ENCODE results near the gene EEIG1. TPM values are rescaled to one million over a fixed set of nuclear protein-coding genes. Genes with fewer than 3 reads are reported as not detected.

The EEIG1 gene
- total and polyA plus RNA-seq, 9 of the 15 experiments (the other 6 are each of a cell fraction or from before 2014, with no cell fraction given), result 0.17 to 16.7 (median 3.6) TPM

GRCh38 chr9:127937388-127938297 lies 43.1 kb downstream of the EEIG1 start, which contains the start of gene DPM2:
Gene DPM2 (minus strand): TSS chr9:127937854. CDS start chr9:127937820, 34 bp downstream.
- Histone ChIP-seq H3K9ac (ENCODE audit: insufficient read depth in 1 of 2, low read depth in 2 of 2, low read length in 2 of 2) (peak within 1 kb of the TSS; percentile 89 to 96), H3K9me1 (ENCODE audit: control insufficient read depth, insufficient read depth, low read length) (peaks cover 3% of the 10 kb centered on the region), H2AFZ (ENCODE audit: low read depth, low read length) (peak within 1 kb of the TSS; percentile 93), H3K27ac (ENCODE audit: extremely low read depth, low read depth, low read length) (peak within 1 kb of the TSS; percentile 88), H3K27me3 (ENCODE audit: control insufficient read depth in 2 of 2, insufficient read depth in 2 of 2, low read length in 2 of 2) (no peaks in the 10 kb centered on the region), H4K20me1 (replicated peaks; ENCODE audit: control insufficient read depth, insufficient read depth, low read length) (peaks cover 18% of the 10 kb centered on the region; the same call in 1 of the 2 replicates), H3K79me2 (ENCODE audit: control insufficient read depth, insufficient read depth, low read length) (peaks cover 45% of the 10 kb centered on the region), H3K9me3 (replicated peaks; ENCODE audit: control insufficient read depth, insufficient read depth, low read depth, low read length) (no peaks in the 10 kb centered on the region), H3K4me1 (replicated peaks in 1 of 2; ENCODE audit: control insufficient read depth in 2 of 2, insufficient read depth in 2 of 2, low read length in 2 of 2) (peaks cover 68 to 87% of the 10 kb centered on the region in 2 experiments), H3K4me3 (peak within 1 kb of the TSS; percentile 70), H3K4me2 (ENCODE audit: insufficient read depth, low read length) (peak within 1 kb of the TSS; percentile 97), H3K36me3 (ENCODE audit: control insufficient read depth, insufficient read depth, low read length) (peaks cover 33% of the 10 kb centered on the region; the same call in 2 of the 3 replicates)
- ChIA-PET POLR2A (interaction anchor here (0.6 to 1.0 kb wide), 3 partner anchors 43 to 157 kb away, joined by 3 to 6 read pairs (median 3); no protein-coding TSS in a partner anchor), CTCF (ENCODE audit: low intra/inter-chr PET ratio) (interaction anchor here (0.6 kb wide), 2 partner anchors 102 to 181 kb away, joined by 3 to 4 read pairs; no protein-coding TSS in a partner anchor)
- ATAC-seq (peak; percentile 88), DNase-seq (ENCODE audit: extremely low read depth in 1 of 4, low spot score in 3 of 4) (peak; percentile 90 to 96 (median 90)), FAIRE-seq (peak; percentile 93)
- in situ Hi-C loops (cut with MboI), result loop anchor here (5.0 kb wide), 2 partner anchors 95 to 180 kb away; no protein-coding TSS in a partner anchor
- WGBS (ENCODE audit: insufficient coverage, low coverage, missing lambda C conversion rate), result 2% methylated on average over 58 of the region's 60 CpGs
- TSS peak; percentile 83 for BruUV-seq (replicated peaks)
- intact Hi-C loops (cut with micrococcal nuclease), result no loop called here
- TF ChIP-seq BHLHE40 (IDR thresholded peaks at IDR 0.05; ENCODE audit: low read length) (peak; percentile 48), SETDB1 (IDR thresholded peaks at IDR 0.05; ENCODE audit: low read length) (no peak), HEY1 (CRISPR knock-in tag; IDR thresholded peaks at IDR 0.05; ENCODE audit: borderline replicate concordance) (no peak), MXD1 (CRISPR knock-in tag; IDR thresholded peaks at IDR 0.05; ENCODE audit: borderline replicate concordance, poor library complexity, severe bottlenecking) (no peak), BDP1 (IDR thresholded peaks at IDR 0.05; ENCODE audit: insufficient read depth, insufficient read length) (no peak), HNRNPK (IDR thresholded peaks at IDR 0.05; ENCODE audit: low read depth, low read length, poor library complexity, severe bottlenecking) (no peak), RFX1 (IDR thresholded peaks at IDR 0.05) (no peak), KLF13 (tag; IDR thresholded peaks at IDR 0.05; ENCODE audit: borderline replicate concordance, low read depth) (peak; percentile 52; the same call in 1 of the 2 replicates), ZNF121 (CRISPR knock-in tag; conservative IDR thresholded peaks at IDR 0.05) (no peak), CCNT2 (IDR thresholded peaks at IDR 0.05; ENCODE audit: borderline replicate concordance, extremely low read depth, insufficient read length, low read depth, low read length) (peak; percentile 33), SP1 (CRISPR knock-in tag; IDR thresholded peaks at IDR 0.05) (peak; percentile 73), ZNF217 (CRISPR knock-in tag; IDR thresholded peaks at IDR 0.05) (no peak), ZFP36 (IDR thresholded peaks at IDR 0.05; ENCODE audit: low read depth, low read length, partially characterized antibody) (no peak), ZNF77 (CRISPR knock-in tag; IDR thresholded peaks at IDR 0.05) (no peak), MBD1 (CRISPR knock-in tag; IDR thresholded peaks at IDR 0.05) (no peak), GATAD2A (IDR thresholded peaks at IDR 0.05) (no peak), HDAC6 (IDR thresholded peaks at IDR 0.05; ENCODE audit: low read depth, low read length) (no peak), MXI1 (IDR thresholded peaks at IDR 0.05; ENCODE audit: low read depth, low read length) (peak; percentile 42; the same call in 1 of the 2 replicates), SNRNP70 (optimal IDR thresholded peaks at IDR 0.05; ENCODE audit: low read depth, low read length) (no peak)

Measured in K562 (cell line).